NCI-H187 (cell line): ENCODE results near the gene ANKRD30B.
"Not testable (repeated sequence)": the region's sequence is repeated elsewhere in the genome, so short reads cannot be mapped to it uniquely, and the experiment has no call there.

Experiments used
- DNase-seq, 2 experiments: peaks; one replicate each; lab custom pipeline; 2025; lab: John Stamatoyannopoulos, UW

Gene ANKRD30B

GRCh38 chr18:14747513-14748474 lies at the start of gene ANKRD30B:
ANKRD30B (plus strand) TSS chr18:14748172; CDS start chr18:14748420, 248 bp downstream.
- DNase-seq = no peak

DNA sequence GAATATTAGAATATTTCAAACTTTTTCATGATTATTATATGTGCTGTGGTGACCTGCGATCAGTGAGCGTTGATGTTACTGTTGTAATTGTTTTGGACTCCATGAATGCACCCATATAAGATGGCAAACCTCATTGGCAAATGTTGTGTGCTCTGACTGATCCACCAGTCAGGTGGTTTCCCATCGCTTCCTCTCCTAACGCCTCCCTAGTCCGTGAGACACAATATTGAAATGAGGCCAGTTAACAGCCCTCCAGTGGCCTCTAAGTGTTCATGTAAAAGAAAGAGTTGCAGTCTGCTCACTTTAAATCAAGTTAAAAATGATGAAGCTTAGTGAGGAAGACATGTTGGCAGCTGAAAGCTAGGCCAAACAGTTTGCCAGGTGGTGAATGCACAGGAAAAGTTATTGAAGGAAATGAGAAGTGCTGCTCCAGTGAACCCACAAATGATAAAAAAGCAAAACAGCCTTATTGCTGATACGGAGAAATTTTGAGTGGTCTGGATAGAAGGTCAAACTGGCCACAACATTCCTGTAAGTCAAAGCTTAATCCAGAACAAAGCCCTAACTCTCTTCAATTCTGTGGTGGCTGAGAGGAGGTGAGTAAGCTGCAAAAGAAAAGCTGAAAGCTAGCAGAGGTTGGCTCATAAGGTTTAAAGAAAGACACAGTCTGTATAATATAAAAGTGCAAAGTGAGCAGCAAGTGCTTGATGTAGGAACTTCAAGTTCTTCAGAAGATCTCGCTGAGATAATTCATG lies 46.5 kb upstream of the ANKRD30B start:
- DNase-seq = not testable (repeated sequence)

- DNase-seq = not testable (repeated sequence)
Observed at GRCh38 chr18:14709761-14710160, 38.2 kb upstream of the ANKRD30B start.

- not testable (repeated sequence) for DNase-seq
Observed at GRCh38 chr18:14721569-14721968, 26.4 kb upstream of the ANKRD30B start.

DNA sequence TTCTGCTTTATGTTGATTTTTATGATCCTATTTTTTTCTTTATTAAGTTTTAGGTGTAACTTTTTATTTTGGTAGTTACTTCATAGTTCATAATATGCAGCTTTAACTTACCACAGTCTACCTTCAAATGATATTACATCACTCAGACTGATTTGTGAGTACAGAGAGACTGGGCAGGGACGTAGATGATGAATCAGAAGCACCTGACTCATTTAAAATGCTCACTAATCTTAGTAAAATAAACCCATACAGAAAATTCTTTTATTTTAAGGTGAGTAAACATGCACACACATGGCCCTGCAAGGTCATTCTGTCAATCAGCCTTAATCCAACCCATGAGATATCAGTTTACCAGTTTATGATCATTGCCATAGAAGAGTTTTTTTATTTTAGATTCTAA lies 8.9 kb upstream of the ANKRD30B start:
- DNase-seq = not testable (repeated sequence)

DNA sequence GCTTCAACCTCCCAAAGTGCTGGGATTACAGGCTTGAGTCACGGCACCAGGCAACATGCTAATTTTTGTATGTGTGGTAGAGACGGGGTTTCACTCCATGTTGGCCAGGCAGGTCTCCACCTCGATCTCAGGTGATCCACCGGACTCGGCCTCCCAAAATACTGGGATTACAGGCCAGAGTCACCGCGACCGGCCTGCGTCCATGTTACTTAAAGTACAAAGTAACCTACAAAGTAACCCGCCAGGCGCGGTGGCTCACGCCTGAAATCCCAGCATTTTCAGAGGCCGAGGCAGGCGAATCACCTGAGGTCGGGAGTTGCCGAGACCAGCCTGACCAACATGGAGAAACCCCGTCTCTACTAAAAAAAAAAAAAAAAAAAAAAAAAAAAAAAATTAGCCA lies 1.1 kb upstream of the ANKRD30B start:
- DNase-seq = no peak

GRCh38 chr18:14748496-14748895 lies 524 bp downstream of the ANKRD30B start:
- no peak for DNase-seq

DNA sequence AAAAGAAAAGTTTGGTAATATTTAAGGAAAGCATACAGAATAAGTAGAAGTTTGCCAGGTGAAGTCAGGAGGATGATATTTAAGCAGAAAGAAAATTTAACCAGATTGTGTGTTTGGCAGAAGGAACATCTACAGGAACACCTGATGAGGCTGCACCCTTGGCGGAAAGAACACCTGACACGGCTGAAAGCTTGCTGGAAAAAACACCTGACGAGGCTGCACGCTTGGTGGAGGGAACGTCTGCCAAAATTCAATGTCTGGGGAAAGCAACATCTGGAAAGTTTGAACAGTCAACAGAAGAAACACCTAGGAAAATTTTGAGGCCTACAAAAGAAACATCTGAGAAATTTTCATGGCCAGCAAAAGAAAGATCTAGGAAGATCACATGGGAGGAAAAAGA lies 15.6 kb downstream of the ANKRD30B start:
- DNase-seq = not testable (repeated sequence)

DNA sequence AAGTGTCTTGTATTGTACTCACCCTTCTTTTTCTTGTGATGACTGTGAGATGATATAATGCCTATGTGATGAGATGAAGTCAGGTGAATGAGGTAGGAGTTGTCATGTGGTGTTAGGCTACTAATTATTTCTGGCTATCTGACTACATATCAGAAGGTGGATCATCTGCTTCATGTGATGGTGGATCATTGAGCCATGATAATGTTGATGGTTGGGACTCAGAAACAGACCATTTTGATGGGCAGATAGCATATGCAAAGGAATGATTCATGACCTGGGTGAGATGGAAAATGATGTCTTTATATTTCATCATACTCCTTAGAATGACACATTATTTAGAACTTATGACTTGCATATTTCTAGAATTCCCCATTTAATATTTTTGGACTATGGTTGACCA lies 19.5 kb downstream of the ANKRD30B start:
- no peak for DNase-seq

GRCh38 chr18:14768241-14768640 lies 20.3 kb downstream of the ANKRD30B start:
- DNase-seq = no peak

- no peak for DNase-seq
Observed at GRCh38 chr18:14769381-14769780, 21.4 kb downstream of the ANKRD30B start.

GRCh38 chr18:14776801-14777200 lies 28.8 kb downstream of the ANKRD30B start:
- DNase-seq = no peak

GRCh38 chr18:14781671-14782070 lies 33.7 kb downstream of the ANKRD30B start:
- no peak for DNase-seq

DNA sequence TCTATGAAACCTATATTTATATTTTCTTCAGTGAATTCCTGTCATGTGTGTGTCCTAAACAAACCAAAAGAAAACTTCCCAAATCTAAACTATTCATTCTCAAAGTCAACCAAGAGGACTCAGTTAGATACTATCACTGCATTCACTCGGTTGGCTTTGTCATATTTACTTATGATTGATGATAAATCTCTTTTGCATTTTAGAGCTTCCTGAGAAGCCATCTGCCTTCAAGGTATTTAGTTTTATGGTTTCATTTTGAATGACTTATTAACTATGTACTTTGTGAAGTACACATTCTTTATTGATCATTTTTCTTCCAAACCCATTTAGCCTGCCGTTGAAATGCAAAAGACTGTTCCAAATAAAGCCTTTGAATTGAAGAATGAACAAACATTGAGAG lies 36.2 kb downstream of the ANKRD30B start:
- no peak for DNase-seq

DNA sequence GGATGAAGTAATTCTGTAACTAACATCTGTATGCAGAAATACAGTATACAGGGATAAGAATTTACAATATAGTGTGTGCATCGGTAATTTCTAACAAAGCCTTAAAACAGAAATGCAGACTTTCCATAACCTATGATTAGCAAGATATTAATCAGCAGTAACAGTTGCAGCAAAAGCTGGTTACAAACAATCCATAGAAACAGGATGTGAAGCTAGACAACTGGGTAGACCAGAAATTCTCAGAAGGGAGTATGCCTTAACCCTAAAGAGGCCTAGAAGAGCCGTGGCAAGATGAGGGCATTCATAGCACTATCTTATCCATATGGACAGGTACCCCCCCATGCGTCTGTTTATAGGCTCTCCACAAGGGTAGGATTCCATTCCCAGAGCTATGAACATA lies 48.9 kb downstream of the ANKRD30B start:
- DNase-seq = not testable (repeated sequence)

- not testable (repeated sequence) for DNase-seq
Observed at GRCh38 chr18:14797969-14798764, 50.2 kb downstream of the ANKRD30B start.

GRCh38 chr18:14811081-14811480 lies 63.1 kb downstream of the ANKRD30B start:
- not testable (repeated sequence) for DNase-seq

GRCh38 chr18:14826972-14827632 lies 79.1 kb downstream of the ANKRD30B start:
- DNase-seq = not testable (repeated sequence)

DNA sequence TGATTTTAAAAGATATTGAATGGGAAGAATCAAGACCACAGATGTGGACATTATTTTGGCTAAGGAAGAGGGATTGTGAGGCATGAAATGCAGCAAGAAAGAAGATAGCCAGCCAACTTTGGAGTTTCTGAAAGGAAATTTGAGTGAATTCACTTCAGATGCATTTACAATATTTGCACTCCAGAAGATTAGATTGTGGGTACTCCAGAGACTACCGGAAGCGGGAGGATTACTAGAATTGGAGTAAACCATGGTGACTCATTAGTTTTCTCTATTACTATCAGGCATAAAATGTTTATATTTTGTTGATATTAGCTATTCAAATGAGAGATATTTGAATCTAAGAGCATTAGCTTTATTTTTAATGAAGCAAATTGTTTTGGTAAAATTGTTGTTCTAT lies 93.6 kb downstream of the ANKRD30B start:
- not testable (repeated sequence) for DNase-seq

- DNase-seq = not testable (repeated sequence)
Observed at GRCh38 chr18:14851533-14851932, 103.6 kb downstream of the ANKRD30B start.

- DNase-seq = not testable (repeated sequence)
Observed at GRCh38 chr18:14855634-14856033, 107.7 kb downstream of the ANKRD30B start.
